HCT116 (cell line): ENCODE measurements around the gene SAYSD1.

ENCODE experiments used
- CBX3 ChIP-seq: IDR thresholded peaks from 2 replicates; pipeline ENCODE4 v1.6.1; 2012; ENCODE audit warnings: low read depth
- FOSL1 ChIP-seq: IDR thresholded peaks from 2 replicates; pipeline ENCODE4 v1.6.1; 2012; ENCODE audit warnings: low read depth
- JUND ChIP-seq: IDR thresholded peaks from 2 replicates; pipeline ENCODE4 v1.6.1; 2012
- POLR2A ChIP-seq: IDR thresholded peaks from 2 replicates; pipeline ENCODE4 v1.7.0; 2011; ENCODE audit warnings: borderline replicate concordance; ENCODE audit not compliant: insufficient read depth, insufficient read length; ENCODE audit errors: extremely low read depth
- POLR2AphosphoS5 ChIP-seq: IDR thresholded peaks from 2 replicates; pipeline ENCODE4 v1.6.1; 2011; ENCODE audit warnings: mild to moderate bottlenecking, low read depth, low read length, moderate library complexity
- RAD21 ChIP-seq: IDR thresholded peaks from 2 replicates; pipeline ENCODE4 v1.6.1; 2012; ENCODE audit warnings: low read depth, mild to moderate bottlenecking
- SIN3A ChIP-seq: IDR thresholded peaks from 2 replicates; pipeline ENCODE4 v1.6.1; 2012; ENCODE audit warnings: low read depth
- YY1 ChIP-seq: IDR thresholded peaks from 2 replicates; pipeline ENCODE4 v1.6.1; 2011; ENCODE audit warnings: low read length, low read depth, moderate library complexity, mild to moderate bottlenecking; ENCODE audit not compliant: insufficient replicate concordance; ENCODE audit errors: extremely low read depth
- TF ChIP-seq, protein P1 (sequence below), 3 experiments: fragments of 200-600 bp in 1 of 3; sonication (generic) in 1 of 3; IDR thresholded peaks in 2 of 3; conservative IDR thresholded peaks in 1 of 3; 2 replicates each; pipeline ENCODE4 v1.5.1; 2012 to 2017; ENCODE audit warnings: low read depth in 2 of 3, low read length in 2 of 3, antibody characterized with exemption in 1 of 3, borderline replicate concordance in 1 of 3, control low read depth in 1 of 3, mild to moderate bottlenecking in 1 of 3, mixed read lengths in 1 of 3, mixed run types in 1 of 3, moderate library complexity in 1 of 3; ENCODE audit not compliant: insufficient read depth in 1 of 3
- TF ChIP-seq, protein P2 (sequence below): IDR thresholded peaks from 2 replicates; pipeline ENCODE4 v1.6.1; 2012
- TF ChIP-seq, protein P3 (sequence below): IDR thresholded peaks from 2 replicates; pipeline ENCODE4 v1.6.1; 2012; ENCODE audit warnings: low read depth
- TF ChIP-seq, protein P4 (sequence below): IDR thresholded peaks from 2 replicates; pipeline ENCODE4 v1.6.1; 2011; ENCODE audit warnings: mild to moderate bottlenecking, low read length, moderate library complexity; ENCODE audit not compliant: insufficient replicate concordance; ENCODE audit errors: extremely low read depth

DNA sequence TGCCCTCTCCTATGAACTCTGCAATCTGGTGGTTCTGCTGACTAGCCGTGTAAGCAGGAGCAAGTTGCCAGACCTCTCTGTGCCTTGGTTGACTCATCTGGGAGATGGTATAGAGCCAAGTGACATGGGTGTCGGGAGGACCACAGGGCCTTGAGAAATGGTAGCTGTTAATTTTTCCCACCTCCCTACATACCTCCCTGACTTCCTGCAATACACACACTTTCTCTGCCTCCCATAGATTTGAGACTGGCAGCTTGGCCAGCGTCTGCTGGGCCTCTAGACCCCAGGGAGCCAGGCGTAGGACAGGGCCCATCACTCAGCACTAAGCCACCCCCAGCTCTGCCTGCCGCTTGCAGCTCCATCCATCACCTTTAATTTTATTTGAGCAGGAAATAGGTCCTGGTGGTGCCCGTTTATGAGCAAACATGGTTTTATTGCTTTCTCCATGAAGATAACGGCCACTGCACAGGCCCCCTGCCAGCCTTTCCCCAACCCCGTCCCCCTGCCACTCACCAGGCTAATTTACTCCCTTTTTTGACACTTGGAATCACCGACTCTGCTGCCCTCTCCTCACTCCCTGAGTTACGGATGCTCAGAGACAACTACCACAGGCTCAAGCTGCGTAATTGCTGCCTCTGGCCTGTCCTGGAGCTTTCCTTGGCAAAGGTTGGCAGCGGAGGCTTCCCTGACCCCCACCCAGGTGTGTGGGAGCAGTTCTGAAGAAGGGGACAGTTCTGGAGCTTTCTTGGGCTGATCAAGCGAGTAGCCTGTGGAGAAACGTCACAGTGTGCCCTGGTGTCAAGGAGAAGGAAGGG, 55.3 kb downstream of the SAYSD1 start:
- TF ChIP-seq POLR2A = no peak
- no peak for TF ChIP-seq JUND
- TF ChIP-seq CBX3 = no peak
- TF ChIP-seq, protein P1, sequence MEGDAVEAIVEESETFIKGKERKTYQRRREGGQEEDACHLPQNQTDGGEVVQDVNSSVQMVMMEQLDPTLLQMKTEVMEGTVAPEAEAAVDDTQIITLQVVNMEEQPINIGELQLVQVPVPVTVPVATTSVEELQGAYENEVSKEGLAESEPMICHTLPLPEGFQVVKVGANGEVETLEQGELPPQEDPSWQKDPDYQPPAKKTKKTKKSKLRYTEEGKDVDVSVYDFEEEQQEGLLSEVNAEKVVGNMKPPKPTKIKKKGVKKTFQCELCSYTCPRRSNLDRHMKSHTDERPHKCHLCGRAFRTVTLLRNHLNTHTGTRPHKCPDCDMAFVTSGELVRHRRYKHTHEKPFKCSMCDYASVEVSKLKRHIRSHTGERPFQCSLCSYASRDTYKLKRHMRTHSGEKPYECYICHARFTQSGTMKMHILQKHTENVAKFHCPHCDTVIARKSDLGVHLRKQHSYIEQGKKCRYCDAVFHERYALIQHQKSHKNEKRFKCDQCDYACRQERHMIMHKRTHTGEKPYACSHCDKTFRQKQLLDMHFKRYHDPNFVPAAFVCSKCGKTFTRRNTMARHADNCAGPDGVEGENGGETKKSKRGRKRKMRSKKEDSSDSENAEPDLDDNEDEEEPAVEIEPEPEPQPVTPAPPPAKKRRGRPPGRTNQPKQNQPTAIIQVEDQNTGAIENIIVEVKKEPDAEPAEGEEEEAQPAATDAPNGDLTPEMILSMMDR (IDR thresholded peaks at IDR 0.05 in 2 of 3, conservative IDR thresholded peaks at IDR 0.05 in 1 of 3; ENCODE audit: borderline replicate concordance in 1 of 3, insufficient read depth in 1 of 3, low read depth in 2 of 3, low read length in 2 of 3) = no peak
- TF ChIP-seq SIN3A = no peak
- TF ChIP-seq, protein P2, sequence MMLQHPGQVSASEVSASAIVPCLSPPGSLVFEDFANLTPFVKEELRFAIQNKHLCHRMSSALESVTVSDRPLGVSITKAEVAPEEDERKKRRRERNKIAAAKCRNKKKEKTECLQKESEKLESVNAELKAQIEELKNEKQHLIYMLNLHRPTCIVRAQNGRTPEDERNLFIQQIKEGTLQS = no peak
- TF ChIP-seq FOSL1 = no peak
- no peak for TF ChIP-seq YY1
- TF ChIP-seq POLR2AphosphoS5 = no peak
- TF ChIP-seq RAD21 = no peak
- TF ChIP-seq, protein P3, sequence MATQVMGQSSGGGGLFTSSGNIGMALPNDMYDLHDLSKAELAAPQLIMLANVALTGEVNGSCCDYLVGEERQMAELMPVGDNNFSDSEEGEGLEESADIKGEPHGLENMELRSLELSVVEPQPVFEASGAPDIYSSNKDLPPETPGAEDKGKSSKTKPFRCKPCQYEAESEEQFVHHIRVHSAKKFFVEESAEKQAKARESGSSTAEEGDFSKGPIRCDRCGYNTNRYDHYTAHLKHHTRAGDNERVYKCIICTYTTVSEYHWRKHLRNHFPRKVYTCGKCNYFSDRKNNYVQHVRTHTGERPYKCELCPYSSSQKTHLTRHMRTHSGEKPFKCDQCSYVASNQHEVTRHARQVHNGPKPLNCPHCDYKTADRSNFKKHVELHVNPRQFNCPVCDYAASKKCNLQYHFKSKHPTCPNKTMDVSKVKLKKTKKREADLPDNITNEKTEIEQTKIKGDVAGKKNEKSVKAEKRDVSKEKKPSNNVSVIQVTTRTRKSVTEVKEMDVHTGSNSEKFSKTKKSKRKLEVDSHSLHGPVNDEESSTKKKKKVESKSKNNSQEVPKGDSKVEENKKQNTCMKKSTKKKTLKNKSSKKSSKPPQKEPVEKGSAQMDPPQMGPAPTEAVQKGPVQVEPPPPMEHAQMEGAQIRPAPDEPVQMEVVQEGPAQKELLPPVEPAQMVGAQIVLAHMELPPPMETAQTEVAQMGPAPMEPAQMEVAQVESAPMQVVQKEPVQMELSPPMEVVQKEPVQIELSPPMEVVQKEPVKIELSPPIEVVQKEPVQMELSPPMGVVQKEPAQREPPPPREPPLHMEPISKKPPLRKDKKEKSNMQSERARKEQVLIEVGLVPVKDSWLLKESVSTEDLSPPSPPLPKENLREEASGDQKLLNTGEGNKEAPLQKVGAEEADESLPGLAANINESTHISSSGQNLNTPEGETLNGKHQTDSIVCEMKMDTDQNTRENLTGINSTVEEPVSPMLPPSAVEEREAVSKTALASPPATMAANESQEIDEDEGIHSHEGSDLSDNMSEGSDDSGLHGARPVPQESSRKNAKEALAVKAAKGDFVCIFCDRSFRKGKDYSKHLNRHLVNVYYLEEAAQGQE = no peak
- TF ChIP-seq, protein P4, sequence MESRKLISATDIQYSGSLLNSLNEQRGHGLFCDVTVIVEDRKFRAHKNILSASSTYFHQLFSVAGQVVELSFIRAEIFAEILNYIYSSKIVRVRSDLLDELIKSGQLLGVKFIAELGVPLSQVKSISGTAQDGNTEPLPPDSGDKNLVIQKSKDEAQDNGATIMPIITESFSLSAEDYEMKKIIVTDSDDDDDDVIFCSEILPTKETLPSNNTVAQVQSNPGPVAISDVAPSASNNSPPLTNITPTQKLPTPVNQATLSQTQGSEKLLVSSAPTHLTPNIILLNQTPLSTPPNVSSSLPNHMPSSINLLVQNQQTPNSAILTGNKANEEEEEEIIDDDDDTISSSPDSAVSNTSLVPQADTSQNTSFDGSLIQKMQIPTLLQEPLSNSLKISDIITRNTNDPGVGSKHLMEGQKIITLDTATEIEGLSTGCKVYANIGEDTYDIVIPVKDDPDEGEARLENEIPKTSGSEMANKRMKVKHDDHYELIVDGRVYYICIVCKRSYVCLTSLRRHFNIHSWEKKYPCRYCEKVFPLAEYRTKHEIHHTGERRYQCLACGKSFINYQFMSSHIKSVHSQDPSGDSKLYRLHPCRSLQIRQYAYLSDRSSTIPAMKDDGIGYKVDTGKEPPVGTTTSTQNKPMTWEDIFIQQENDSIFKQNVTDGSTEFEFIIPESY = no peak
